Activated T-cell treated with anti-CD3 and anti-CD28 coated beads for 4 hours (primary cell): ENCODE data around the gene UBE3A.
A peak's percentile ranks its signal among the peaks of the same experiment; 100 is the strongest.
"Not testable (repeated sequence)": the region's sequence is repeated elsewhere in the genome, so short reads cannot be mapped to it uniquely, and the experiment has no call there.

ENCODE experiments used
- DNase-seq: peaks from one replicate; pipeline ENCODE4 v3.0.0-alpha.2; 2020

UBE3A gene

DNA sequence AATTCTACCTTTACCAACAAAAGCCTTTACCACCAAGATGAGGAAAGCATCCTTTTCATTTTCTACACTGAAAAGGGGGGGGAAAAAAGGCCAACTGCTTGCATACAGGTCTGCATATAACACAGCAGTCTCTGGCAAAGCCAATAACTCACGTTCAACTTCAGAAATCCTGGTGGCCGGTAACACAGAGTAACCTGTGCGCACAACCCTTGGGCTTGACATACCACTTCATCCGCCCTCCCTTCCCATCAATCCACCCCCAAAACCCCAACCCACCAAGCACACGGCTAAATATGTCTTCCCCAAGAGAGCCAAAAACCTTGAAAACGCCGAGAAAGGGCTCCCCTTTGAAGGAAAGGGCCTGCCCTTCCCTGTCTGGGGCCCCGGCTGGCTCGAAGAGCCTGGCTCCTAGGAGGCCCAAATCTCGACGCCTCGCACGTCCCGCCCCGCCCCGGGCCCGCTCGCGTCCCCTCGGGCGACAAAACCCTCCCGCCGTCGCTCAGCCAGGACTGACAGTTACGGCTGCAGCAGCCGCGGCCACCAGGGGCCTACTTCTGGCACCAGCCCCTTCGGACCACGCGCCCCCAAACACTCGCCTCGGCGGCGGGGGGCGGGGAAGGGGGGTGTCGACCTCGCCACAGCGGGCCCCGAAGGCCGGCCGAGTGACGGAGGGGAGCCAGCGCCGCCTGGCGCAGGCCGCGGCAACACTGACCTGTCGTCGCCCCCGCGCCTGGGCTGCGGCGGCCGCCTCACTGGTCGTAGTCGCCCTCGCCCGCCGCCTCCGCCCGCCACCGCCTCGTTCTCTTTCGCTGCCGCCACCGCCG, 835 bp downstream of the UBE3A start:
- peak; percentile 40 for DNase-seq

DNA sequence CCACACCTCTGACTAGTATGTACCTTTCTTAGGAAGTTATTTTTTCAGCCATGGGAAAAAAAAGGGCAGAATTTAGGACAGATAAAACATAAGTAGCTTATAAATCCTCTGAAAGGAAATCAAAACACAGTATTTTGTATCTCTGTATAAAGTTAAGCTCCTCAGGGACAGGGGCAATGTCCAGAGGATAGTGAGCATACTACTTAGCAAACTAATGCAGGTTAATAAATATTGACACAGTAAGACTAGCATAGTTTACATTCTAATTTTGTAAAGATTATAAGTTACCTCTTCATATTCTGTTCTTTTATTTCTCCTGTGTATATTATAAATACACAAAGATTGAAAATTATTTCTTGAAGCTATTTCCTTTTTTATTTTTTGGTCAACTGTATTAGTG, 2.1 kb downstream of the UBE3A start:
- no peak for DNase-seq

DNA sequence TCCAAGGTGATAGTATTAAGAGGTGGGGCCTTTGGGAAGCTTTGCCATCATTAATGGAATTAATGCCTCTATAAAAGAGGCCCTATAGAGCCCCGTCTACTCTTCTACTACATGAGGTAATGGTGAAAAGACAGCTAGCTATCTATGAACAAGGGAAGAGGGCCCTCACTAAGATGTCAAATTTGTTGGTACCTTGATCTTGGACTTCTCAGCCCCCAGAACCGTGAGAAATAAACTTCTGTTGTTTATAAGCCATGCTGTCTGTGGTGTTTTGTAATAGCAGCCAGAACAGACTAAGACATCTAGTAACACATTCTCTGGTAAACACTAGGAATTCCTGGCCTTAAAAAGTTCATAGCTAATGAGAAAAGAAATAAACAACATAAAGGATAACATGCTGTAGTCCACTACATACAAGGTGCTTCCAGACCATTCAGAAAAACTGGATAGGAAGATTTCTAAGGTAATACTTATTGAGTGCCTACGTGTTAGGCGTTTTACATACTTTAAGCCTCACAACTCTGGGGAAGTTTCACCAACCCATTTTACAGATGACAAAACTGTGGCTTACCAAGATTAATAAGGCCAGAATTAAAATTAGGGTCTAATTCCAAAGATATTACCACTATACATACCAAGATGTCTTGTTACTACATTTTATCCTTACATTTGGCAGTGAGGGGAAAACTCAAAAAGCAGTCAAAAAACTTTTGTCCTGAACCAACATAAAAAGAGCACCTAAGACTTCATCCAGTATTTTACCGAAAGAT, 3.2 kb downstream of the UBE3A start:
- DNase-seq, result no peak

DNA sequence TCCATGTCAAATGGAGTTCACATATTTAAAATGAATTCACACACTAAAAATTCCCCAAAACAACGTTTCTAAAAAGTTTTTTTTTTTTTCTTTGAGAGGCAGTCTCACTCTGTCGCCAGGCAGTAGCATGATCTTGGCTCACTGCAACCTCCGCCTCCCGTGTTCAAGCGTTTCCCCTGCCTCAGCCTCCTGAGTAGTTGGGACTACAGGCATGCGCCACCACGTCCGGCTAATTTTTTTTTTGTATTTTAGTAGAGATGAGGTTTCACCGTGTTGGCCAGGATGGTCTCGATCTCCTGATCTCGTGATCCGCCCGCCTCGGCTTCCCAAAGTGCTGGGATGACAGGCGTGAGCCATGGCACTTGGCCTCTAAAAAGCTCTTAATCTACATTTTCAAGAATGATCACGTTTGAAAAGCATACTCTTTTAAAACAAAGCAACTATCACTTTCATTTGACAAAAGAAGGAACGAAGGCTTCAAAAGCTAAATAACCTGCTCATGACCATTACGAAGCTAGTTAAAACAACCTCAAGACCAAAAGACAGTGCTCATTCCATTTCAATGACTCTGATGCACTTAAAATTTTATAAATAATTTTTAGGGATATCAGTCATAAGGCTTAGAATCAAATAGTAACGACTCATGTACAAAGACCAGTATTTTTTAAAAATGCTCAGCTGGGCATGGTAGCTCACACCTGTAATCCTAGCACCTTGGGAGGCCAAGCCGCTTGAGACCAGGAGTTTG, 5.5 kb downstream of the UBE3A start:
- DNase-seq, result no peak

DNA sequence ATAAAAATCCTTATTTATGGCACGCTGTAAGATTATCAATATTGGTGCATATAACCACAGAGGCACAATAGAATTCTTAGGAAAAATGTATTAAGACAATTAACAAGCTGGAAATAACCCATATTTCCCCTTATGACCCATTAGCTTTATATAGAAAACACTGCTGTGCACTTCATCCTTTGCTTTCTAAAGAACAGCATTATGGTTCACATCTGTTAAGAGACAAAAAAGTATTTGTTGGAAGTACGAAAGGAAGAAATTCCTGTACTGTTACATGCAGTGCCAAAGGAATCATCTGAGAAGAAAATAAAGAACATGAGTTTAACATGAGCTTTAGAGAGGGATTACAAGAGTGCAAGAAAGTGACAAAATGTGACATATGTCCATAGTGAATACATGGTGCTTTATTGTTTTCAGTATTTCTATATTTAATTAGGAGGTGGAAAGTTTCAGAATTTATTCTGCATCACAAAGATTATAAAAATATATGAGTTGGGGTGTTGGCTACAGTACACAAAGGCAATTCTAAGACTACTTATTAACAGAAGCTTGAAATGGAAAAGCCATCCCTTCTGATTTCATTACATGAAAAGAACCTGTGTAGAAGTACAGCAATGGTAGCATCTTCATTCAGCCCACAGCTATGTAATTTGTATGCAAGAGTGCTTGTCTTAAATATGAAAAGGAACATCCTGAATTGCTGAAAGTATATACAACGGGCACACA, 6.8 kb downstream of the UBE3A start:
- DNase-seq, result no peak

DNA sequence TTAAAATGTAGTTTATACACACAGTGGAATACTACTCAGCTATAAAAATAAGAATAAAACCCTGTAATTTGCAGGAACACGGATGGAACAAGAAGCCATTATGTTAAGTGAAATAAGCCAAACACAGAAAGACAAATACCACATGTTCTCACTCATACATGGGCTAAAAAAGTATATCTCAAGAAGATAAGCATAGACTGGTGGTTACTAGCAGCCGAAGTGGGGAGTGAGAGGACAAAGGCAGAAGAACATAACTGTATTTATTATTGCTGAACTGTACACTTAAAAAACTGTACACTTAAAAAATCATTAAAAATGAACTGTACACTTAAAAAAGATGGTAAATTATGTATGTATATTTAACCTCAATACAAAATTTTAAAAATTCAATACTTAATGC, 11.0 kb downstream of the UBE3A start:
- DNase-seq, result no peak

DNA sequence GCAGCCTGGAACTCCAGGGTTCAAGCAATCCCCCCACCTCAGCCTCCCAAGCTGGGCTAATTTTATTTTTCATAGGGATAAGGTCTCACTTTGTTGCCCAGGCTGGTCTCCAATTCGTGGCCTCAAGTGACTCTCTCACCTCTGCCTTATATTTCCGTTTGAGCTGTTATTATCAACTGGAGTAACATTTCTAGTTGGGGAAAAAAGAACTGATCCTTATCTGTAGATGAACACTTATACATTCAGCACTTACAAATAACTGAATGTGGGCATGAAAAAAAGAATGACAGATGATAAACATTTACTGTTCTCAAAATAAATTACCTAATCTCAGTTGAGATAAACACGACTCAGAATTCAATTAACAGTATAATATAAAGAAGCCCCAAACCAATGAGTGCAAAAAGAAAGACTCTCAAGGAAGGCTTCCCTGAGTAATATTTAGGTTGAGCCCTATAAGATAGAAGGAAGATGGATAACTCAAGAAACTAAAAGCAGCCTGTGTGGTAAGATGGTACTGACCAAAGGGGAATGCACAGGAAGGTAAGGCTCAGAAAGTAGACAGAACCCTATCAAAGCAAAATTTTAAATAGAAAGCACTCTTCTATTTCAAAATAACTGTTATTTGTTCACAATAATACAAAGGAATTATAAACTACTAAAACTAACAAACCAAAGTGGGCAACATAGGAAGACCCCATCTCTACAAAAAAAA, 11.8 kb downstream of the UBE3A start:
- no peak for DNase-seq

DNA sequence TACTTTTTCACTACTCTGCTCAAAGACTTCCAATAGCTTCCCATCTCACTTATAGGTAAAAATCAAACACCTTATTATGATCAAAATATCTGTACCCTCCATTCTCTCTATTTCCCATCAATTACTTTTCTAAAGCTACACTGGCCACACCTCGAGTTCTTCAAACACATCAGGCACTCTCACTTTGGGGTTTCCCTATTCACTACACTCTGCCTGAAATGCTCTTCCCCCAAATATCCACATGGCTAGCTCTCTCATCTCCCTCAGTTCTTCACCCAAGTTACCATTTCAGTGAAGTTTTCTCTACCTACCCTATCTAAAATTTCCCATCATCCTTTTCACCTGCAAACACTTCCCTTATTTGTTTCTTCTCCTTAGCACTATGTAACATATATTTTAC, 14.8 kb downstream of the UBE3A start:
- no peak for DNase-seq

DNA sequence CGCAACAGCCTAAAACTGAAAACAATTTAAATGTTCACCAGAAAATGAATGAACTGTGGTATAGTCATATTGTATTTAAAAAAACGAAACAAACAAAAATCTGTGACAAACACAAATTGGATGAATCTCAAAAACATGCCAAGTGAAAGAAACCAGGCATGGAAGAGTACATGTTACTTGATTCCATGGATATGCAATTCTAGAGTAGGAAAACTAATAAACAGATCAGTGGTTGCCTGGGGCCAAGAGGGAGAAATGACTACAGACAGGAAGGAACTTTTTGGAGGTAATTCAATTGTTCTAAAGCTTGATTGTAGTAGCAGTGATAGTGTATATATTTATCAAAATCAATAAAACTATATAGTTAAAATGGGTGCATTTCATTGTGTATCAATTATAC, 16.8 kb downstream of the UBE3A start:
- no peak for DNase-seq

DNA sequence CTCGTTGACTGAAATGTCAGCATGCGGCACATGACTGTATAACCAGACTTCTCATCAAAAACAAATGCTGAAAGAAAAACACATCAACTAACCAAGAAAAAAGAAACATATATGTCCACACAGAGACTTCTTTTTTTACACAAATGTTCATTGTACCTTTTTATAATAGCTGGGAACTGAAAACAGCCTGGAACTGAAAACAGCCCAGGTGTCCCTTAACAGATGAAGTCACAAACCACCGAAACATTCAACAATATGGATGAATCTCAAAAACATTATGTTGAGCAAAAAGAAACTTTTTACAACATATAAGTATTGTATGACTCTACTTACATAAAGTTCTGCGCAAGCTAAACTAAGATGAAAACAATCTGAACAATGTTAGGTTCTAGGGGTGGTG, 20.6 kb downstream of the UBE3A start:
- no peak for DNase-seq

DNA sequence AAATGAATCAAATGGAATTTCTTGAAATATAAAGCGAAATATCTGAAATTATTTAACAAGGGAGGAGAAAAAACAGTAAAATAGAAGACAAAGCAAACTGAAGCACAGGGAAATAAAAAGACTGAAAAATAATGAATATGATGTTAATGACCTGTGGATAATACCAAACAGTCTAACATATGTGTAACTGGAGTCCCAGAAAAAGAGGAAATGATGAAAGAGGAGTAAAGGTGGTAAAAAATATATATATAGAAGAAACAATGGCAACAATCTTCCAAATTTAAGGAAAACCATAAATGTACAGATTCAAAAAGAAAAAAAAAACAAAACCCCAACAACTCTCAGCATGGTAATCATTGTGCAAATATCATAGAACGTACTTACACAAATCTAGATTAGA, 21.2 kb downstream of the UBE3A start:
- no peak for DNase-seq

DNA sequence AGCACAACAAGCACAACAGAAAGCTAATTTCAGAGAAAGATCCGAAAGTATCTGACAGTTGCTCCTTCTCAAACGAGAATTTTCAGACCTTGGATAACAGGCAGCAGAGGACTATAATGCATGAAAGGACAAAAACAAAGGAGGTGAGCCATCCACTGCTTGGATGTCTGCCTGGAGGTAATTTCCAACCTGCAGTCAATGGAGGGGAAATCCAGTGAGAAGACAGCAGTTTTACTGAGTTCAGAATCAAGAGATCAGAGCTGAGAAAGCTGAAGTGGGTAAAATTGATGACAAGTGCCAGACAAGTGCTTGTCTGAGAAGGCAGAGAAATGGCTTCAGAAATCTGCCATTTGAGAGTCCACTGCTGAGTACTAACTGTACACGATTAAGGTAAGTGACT, 22.1 kb downstream of the UBE3A start:
- DNase-seq, result no peak

DNA sequence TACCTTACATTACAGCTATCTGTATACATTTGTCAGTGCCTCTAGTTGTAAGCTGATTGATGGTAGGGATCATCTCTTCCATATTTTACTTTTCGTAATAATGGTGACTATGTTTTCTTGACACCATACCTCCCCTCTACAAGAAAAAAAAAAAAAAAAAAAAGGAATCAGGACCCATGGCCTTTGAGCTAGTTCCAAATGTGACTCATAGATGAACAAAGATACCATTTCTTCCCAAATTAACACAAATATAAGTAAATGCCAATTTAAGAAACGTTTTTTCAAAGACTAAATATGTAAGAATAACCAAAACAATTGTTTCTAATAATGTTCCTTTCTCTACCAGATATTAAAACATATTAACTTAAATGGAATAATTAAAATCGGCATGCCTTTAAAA, 23.1 kb downstream of the UBE3A start:
- DNase-seq, result no peak

DNA sequence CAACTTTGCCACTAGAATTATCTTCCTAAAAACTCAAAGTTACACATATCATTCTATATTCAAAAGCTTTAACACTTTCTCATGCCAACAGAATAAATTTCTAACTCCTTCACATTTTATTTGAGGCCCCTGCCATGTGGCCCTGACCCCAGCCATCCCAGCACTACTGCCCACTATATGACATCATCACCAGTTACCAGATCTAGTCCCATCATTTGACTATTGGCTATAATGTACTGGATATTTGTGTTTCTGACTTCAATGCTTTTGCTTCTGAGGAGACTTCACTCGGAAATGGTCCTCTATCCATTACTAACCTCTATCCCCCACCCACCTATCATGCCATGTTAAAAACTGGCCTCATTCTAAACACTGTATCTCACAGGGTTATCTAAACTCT, 23.6 kb downstream of the UBE3A start:
- DNase-seq, result no peak

DNA sequence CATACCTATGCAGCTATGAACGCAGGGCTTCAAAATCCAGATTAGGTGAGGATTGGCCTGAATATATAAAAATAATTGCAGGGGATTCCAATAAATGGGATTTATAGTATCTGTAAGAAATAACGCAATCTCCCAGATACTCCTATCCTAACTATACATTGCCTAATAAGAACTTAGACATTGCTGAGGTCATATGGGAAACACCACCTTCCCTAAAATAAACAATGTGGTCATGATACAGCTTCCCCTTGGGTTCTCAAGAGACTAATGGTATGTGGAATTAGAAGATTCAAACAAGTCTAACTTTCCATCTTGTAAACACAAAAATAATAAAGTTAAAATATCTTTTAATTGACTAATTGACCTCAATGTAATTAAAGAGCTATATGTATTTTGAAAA, 28.2 kb downstream of the UBE3A start:
- no peak for DNase-seq

DNA sequence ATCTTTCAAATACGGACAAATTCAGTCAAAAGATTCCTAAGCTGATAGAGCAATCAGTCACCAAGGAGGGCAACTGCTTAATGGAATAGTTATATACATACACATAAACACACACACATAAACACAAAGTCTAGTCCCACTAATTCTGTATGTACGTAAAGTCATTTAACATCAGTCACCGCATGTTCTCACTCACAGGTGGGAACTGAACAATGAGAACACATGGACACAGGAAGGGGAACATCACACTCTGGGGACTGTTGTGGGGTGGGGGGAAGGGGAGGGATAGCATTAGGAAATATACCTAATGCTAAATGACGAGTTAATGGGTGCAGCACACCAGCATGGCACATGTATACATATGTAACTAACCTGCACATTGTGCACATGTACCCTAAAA, 29.1 kb downstream of the UBE3A start:
- not testable (repeated sequence) for DNase-seq

DNA sequence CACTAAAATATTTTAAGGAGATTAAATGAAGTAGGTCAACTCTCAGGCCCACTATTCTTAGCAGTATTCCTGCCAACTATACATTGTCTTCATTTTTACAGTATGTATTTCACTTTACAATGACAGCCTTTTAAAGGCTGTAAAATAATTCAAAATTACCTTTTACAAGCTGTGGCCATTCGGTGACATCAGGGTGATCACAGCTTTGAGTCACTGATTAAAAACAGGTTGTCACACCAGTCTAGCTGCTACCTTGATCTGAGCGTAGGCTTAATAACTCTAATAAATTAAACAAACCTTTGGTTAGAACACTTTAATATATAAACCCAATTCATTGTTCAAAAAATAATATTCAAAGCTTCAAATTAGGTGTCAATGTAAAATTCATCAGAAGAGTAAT, 29.9 kb downstream of the UBE3A start:
- DNase-seq, result no peak

DNA sequence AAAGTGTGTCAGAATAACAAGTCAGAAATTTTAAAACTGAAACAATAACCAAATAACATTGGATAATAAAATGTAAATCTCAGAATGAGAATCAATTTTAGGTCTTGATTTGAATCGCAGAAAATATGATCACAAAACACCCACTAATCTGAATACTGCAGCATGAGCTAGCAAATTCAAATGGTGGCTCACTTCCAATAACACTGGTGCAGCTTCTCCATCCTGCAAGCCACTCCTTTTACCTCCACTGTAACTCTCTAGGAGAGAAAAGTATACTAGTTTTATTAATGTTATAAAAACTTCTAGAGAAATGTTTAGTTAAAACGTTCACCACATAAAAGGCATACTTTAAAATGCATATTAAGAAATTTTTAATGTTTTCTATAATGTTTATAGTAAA, 30.4 kb downstream of the UBE3A start:
- DNase-seq, result no peak

DNA sequence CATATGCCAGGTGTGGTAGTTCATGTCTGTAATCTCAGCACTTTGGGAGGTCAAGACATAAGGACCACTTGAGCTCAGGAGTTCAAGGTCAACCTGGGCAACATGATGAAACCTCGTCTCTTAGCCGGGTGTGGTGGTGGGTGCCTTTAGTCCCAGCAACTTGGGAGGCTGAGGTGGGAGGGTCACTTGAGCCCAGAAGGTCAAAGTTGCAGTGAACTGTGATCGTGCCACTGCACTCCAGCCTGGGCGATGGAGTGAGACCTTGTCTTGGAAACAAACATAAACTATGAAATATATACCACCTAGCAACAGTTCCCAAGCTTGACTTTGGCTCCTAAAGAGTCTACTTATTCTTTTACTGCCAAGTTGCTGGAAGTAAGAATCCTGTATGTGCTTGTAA, 30.9 kb downstream of the UBE3A start:
- DNase-seq, result no peak

DNA sequence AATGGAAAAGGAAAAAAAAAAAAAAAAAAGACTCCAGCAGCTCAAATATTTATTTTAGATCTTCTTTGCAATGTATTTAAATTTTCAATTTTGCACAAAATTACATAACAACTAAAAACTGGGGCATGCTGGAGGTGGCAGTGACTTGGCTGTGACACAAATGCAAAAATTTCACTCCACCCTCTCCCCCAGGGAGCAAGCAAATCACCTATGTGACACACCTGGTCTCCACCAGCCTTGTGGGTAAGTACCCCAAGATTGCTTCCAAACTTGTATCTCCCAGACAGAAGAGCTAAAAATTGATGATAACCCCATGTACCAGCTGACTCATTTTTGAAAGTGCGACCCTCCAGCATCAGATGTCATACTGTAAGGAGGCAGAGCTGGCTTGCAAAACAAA, 32.0 kb downstream of the UBE3A start:
- no peak for DNase-seq

DNA sequence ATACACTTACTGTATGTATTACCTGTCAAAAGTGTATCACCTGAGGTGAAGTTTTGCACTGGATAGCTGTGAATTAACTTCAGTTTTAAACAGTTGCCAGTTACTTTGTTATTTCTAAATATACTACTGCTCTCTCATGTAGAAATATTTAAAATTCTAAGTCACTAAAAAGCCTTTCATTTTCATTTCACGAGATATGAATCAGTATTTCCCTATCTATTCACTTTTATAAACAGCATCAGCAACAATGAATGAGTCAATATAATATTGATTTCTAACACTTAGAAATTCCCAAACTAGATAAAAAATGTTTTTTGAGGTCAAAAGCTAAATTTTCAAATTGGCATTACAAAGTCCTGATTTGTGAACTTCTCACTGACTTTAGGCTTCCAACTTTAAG, 32.6 kb downstream of the UBE3A start:
- no peak for DNase-seq

DNA sequence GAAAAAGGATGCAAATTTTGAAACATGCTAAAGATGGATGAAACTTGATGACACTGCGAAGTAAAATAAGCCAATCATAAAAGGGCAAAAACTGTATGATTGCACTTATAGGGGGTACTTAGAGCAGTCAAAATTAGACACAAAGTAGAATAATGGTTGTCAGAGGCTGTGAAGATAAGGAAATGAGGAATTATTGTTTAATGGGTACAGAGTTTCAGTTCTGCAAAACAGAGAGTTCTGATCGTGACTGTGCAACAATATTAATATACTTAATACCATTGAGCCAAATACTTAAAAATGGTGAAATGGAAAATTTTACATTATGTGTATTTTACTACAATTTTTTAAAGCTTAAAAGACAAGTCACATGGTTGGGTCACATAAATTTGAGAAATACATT, 35.1 kb downstream of the UBE3A start:
- no peak for DNase-seq

DNA sequence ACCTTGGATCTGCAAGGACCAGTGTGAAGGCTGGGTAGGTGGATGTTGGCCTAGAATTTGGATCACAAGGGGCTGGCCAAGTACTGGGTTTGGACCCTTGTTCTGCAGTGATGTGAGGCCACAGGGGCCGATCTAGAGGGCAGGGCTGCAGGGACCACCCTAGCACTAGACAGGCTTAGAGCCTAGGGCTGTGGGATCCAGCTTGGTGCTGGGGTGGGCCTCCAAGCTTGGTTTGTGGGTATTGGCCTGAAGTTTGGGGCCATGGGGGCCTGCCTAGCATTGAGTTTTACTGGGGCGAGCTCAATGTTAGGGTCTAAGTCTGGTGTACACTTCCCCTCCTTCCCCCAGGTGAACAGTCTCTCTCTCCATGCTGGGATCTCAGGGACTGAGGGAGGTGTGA, 36.5 kb downstream of the UBE3A start:
- no peak for DNase-seq
